Smooth muscle cell (in vitro differentiated cells): ENCODE measurements around the gene MAGI3. TPM values are rescaled to one million over a fixed set of nuclear protein-coding genes. Genes with fewer than 3 reads are reported as not detected.
"Not testable (repeated sequence)": the region's sequence is repeated elsewhere in the genome, so short reads cannot be mapped to it uniquely, and the experiment has no call there.

ENCODE experiments used
- DNase-seq: peaks from one replicate; lab custom pipeline; 2025; ENCODE audit not compliant: unreplicated experiment; lab: John Stamatoyannopoulos, UW
- H2AFZ ChIP-seq: fragments of 200-600 bp; sonication (generic); 2 replicates; pipeline ENCODE4 v1.6.0; 2016; ENCODE audit warnings: antibody characterized with exemption, low read depth, mild to moderate bottlenecking
- H3F3A ChIP-seq: fragments of 200-600 bp; sonication (generic); 2 replicates; pipeline ENCODE4 v1.6.0; 2017; ENCODE audit warnings: antibody characterized with exemption, low read depth
- H3K27ac ChIP-seq: fragments of 200-600 bp; sonication (generic); 2 replicates; pipeline ENCODE4 v1.5.1; 2016; ENCODE audit warnings: low read depth, mild to moderate bottlenecking
- H3K27me3 ChIP-seq: fragments of 200-600 bp; sonication (generic); 2 replicates; pipeline ENCODE4 v1.6.1; 2016; ENCODE audit warnings: low read depth, mild to moderate bottlenecking
- H3K36me3 ChIP-seq: fragments of 200-600 bp; sonication (generic); 2 replicates; pipeline ENCODE4 v1.5.1; 2016; ENCODE audit warnings: low read depth
- H3K4me1 ChIP-seq: fragments of 200-600 bp; sonication (generic); 2 replicates; pipeline ENCODE4 v1.5.1; 2016; ENCODE audit warnings: low read depth
- H3K4me2 ChIP-seq: fragments of 200-600 bp; sonication (generic); 2 replicates; pipeline ENCODE4 v1.6.0; 2016; ENCODE audit warnings: mild to moderate bottlenecking
- H3K4me3 ChIP-seq: fragments of 200-600 bp; sonication (generic); 2 replicates; pipeline ENCODE4 v1.5.1; 2016; ENCODE audit warnings: mild to moderate bottlenecking
- H3K79me2 ChIP-seq: fragments of 200-600 bp; sonication (generic); 2 replicates; pipeline ENCODE4 v1.6.0; 2016; ENCODE audit warnings: low read depth, mild to moderate bottlenecking
- H3K9ac ChIP-seq: fragments of 200-600 bp; sonication (generic); 2 replicates; pipeline ENCODE4 v1.6.0; 2016; ENCODE audit warnings: low read depth
- H3K9me3 ChIP-seq: fragments of 200-600 bp; sonication (generic); replicated peaks from 2 replicates; pipeline ENCODE4 v1.5.1; 2016; ENCODE audit warnings: low read depth
- H4K20me1 ChIP-seq: fragments of 200-600 bp; sonication (generic); 2 replicates; pipeline ENCODE4 v1.6.0; 2016; ENCODE audit warnings: low read depth
- CTCF ChIP-seq: fragments of 200-600 bp; sonication (generic); IDR thresholded peaks from 2 replicates; pipeline ENCODE4 v1.5.1; 2017; ENCODE audit warnings: borderline replicate concordance, mild to moderate bottlenecking, antibody characterized with exemption; ENCODE audit not compliant: insufficient read depth, poor library complexity, severe bottlenecking
- WGBS: methylation state at CpG from one replicate; pipeline ENCODE4 v1.1.7; 2016; ENCODE audit warnings: low lambda C conversion rate; 5-methylcytosine and 5-hydroxymethylcytosine counted together
- polyA plus RNA-seq: library from polyadenylated mRNA; unstranded; fragments of >200 nt; fragmentation: Nextera tagmentation; extraction: Ambion mirVana; gene quantifications from 2 replicates; pipeline ENCODE4 v1.2.1, GENCODE V29; 2016
- total RNA-seq: library from RNA; depleted of rRNA; stranded (reverse); fragments of >200 nt; gene quantifications from 2 replicates; pipeline ENCODE4 v1.2.3, GENCODE V29; 2014

MAGI3 gene
- total and polyA plus RNA-seq, 2 experiments from 2014 or later = 10.9 to 19.1 TPM

- H3K36me3 ChIP-seq = peaks cover 6% of the 10 kb centered on the region
- no peaks in the 10 kb centered on the region for H3F3A ChIP-seq
- H4K20me1 ChIP-seq = no peaks in the 10 kb centered on the region
- TF ChIP-seq CTCF = no peak
- DNase-seq = no peak
- H3K79me2 ChIP-seq = peaks cover 52% of the 10 kb centered on the region
- H3K9me3 ChIP-seq = no peaks in the 10 kb centered on the region
- no peak overlapping the region for H3K4me2 ChIP-seq
- H3K4me1 ChIP-seq = peaks cover 6% of the 10 kb centered on the region
- H2AFZ ChIP-seq = no peak overlapping the region
- no peaks in the 10 kb centered on the region for H3K27me3 ChIP-seq
- no peak overlapping the region for H3K4me3 ChIP-seq
- H3K27ac ChIP-seq = no peak overlapping the region
- no peak overlapping the region for H3K9ac ChIP-seq
Measured at GRCh38 chr1:113459279-113459678, 69.0 kb downstream of the MAGI3 start.

GRCh38 chr1:113467991-113468390 lies 77.7 kb downstream of the MAGI3 start:
- Histone ChIP-seq H3K27me3 (no peaks in the 10 kb centered on the region), H3K9me3 (peaks cover 4% of the 10 kb centered on the region), H2AFZ (no peak overlapping the region), H3F3A (no peaks in the 10 kb centered on the region), H3K27ac (no peak overlapping the region), H3K4me1 (no peaks in the 10 kb centered on the region), H3K9ac (no peak overlapping the region), H3K4me2 (no peak overlapping the region), H3K36me3 (peaks cover 7% of the 10 kb centered on the region), H3K79me2 (peaks cover 84% of the 10 kb centered on the region), H3K4me3 (no peak overlapping the region), H4K20me1 (no peaks in the 10 kb centered on the region)
- no peak for TF ChIP-seq CTCF
- no peak for DNase-seq

- not testable (repeated sequence) for H3K27me3 ChIP-seq, H3K27ac ChIP-seq, H2AFZ ChIP-seq, H3K9ac ChIP-seq, H3K4me3 ChIP-seq, H3K36me3 ChIP-seq, H4K20me1 ChIP-seq, H3F3A ChIP-seq, H3K4me2 ChIP-seq, H3K4me1 ChIP-seq, DNase-seq
- Histone ChIP-seq H3K79me2 (peaks cover 78% of the 10 kb centered on the region), H3K9me3 (peaks cover 13% of the 10 kb centered on the region)
- WGBS = 93% methylated on average over 10 of the region's 10 CpGs
Measured at GRCh38 chr1:113478427-113479195, 88.3 kb downstream of the MAGI3 start.

GRCh38 chr1:113479713-113480676 lies 89.7 kb downstream of the MAGI3 start:
- H3K27me3 ChIP-seq = no peaks in the 10 kb centered on the region

GRCh38 chr1:113485131-113485530 lies 94.8 kb downstream of the MAGI3 start:
- WGBS = 93% methylated on average over 3 of the region's 3 CpGs
- H3K79me2 ChIP-seq = peaks cover 60% of the 10 kb centered on the region

More at GRCh38 chr1:113479713-113480676, 89.7 kb downstream of the MAGI3 start:
- Histone ChIP-seq H2AFZ (no peak overlapping the region), H4K20me1 (no peaks in the 10 kb centered on the region), H3F3A (no peaks in the 10 kb centered on the region), H3K79me2 (peaks cover 80% of the 10 kb centered on the region), H3K36me3 (peaks cover 7% of the 10 kb centered on the region), H3K9me3 (peaks cover 8% of the 10 kb centered on the region), H3K4me2 (no peak overlapping the region), H3K27ac (no peak overlapping the region), H3K4me1 (no peaks in the 10 kb centered on the region), H3K9ac (no peak overlapping the region), H3K4me3 (no peak overlapping the region)
- no peak for TF ChIP-seq CTCF
- no peak for DNase-seq
- WGBS = 88% methylated on average over 5 of the region's 5 CpGs

More at GRCh38 chr1:113485131-113485530, 94.8 kb downstream of the MAGI3 start:
- not testable (repeated sequence) for H3K27ac ChIP-seq, H3K36me3 ChIP-seq, H3F3A ChIP-seq, H3K4me3 ChIP-seq, H3K4me1 ChIP-seq, H3K9ac ChIP-seq, H3K9me3 ChIP-seq, H2AFZ ChIP-seq, DNase-seq, H4K20me1 ChIP-seq, H3K27me3 ChIP-seq, H3K4me2 ChIP-seq
